ENCODE results near the gene AFF3. TPM values are rescaled to one million over a fixed set of nuclear protein-coding genes. Genes with fewer than 3 reads are reported as not detected.

AFF3 gene
- total and polyA plus RNA-seq, 2 donors (not counting 1 experiment from before 2014, with no cell fraction given) = 0.50 to 2.5 TPM

DNA sequence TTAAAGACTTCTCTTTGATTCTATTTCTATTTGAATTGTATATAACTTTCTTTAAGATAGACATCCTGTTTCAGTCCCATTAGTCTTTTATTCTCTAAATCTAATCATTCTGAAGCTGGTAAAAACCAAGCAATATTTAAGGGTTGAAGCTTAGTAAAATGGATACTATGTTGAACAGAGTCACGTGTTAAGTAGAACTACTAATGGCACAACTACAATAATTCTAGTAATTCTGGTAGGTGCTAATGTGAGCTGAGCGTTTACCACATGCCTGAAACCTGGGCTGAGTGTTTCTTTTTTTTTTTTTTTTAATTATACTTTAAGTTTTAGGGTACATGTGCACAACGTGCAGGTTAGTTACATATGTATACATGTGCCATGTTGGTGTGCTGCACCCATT lies 8.9 kb upstream of the AFF3 start:
- Histone ChIP-seq H3K4me1 (ENCODE audit: control insufficient read depth, extremely low read depth, insufficient read depth, low read length) (no peaks in the 10 kb centered on the region), H3K36me3 (ENCODE audit: control insufficient read depth, insufficient read depth, low read length) (no peaks in the 10 kb centered on the region), H3K27ac (ENCODE audit: insufficient read depth, low read length) (no peak overlapping the region), H3K79me2 (ENCODE audit: control insufficient read depth, insufficient read depth, low read length) (no peaks in the 10 kb centered on the region), H3K9me3 (ENCODE audit: control insufficient read depth, insufficient read depth, low read depth, low read length) (no peaks in the 10 kb centered on the region), H3K4me3 (replicated peaks in 1 of 4; ENCODE audit: control extremely low read depth in 1 of 4, insufficient read depth in 1 of 4, low read depth in 3 of 4, low read length in 4 of 4) (no peak overlapping the region), H3K4me2 (ENCODE audit: extremely low read depth, insufficient read depth, low read length) (no peak overlapping the region), H3K27me3 (ENCODE audit: control insufficient read depth, insufficient read depth, low read length) (no peaks in the 10 kb centered on the region), H3K9ac (ENCODE audit: insufficient read depth, low read length) (no peak overlapping the region), H2AFZ (ENCODE audit: low read length) (no peak overlapping the region), H4K20me1 (ENCODE audit: control insufficient read depth, extremely low read depth, insufficient read depth, low read length) (no peaks in the 10 kb centered on the region)
- no peak for TF ChIP-seq EZH2 (IDR thresholded peaks at IDR 0.05; ENCODE audit: low read length, missing control alignments)
- TF ChIP-seq, protein P1, sequence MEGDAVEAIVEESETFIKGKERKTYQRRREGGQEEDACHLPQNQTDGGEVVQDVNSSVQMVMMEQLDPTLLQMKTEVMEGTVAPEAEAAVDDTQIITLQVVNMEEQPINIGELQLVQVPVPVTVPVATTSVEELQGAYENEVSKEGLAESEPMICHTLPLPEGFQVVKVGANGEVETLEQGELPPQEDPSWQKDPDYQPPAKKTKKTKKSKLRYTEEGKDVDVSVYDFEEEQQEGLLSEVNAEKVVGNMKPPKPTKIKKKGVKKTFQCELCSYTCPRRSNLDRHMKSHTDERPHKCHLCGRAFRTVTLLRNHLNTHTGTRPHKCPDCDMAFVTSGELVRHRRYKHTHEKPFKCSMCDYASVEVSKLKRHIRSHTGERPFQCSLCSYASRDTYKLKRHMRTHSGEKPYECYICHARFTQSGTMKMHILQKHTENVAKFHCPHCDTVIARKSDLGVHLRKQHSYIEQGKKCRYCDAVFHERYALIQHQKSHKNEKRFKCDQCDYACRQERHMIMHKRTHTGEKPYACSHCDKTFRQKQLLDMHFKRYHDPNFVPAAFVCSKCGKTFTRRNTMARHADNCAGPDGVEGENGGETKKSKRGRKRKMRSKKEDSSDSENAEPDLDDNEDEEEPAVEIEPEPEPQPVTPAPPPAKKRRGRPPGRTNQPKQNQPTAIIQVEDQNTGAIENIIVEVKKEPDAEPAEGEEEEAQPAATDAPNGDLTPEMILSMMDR (conservative IDR thresholded peaks at IDR 0.05 in 1 of 2, IDR thresholded peaks at IDR 0.05 in 1 of 2; ENCODE audit: low read depth in 1 of 2, low read length in 2 of 2) = no peak
- no peak for DNase-seq (ENCODE audit: low read depth in 2 of 2)

DNA sequence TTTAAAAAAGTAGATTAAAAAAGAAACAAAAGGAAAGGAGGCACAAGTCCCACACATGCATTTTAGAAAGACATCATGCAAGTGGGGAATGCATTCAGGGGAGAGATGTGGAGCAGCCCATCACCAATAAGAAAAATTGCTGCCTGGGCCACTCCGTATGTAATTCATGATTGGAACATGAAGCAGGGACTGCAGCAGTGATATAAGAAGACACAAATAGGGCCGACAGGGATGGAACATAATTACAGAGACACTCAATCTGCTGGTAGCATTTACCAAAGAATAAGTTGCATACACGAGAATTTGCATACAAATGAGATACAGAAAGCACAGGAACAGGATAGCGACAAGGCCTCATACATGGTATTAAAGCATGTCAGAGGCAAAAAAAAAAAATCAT lies 6.5 kb upstream of the AFF3 start:
- Histone ChIP-seq H3K79me2 (ENCODE audit: control insufficient read depth, insufficient read depth, low read length) (no peaks in the 10 kb centered on the region), H3K4me2 (ENCODE audit: extremely low read depth, insufficient read depth, low read length) (no peak overlapping the region), H4K20me1 (ENCODE audit: control insufficient read depth, extremely low read depth, insufficient read depth, low read length) (no peaks in the 10 kb centered on the region), H3K9me3 (ENCODE audit: control insufficient read depth, insufficient read depth, low read depth, low read length) (no peaks in the 10 kb centered on the region), H3K4me1 (ENCODE audit: control insufficient read depth, extremely low read depth, insufficient read depth, low read length) (no peaks in the 10 kb centered on the region), H3K27ac (ENCODE audit: insufficient read depth, low read length) (no peak overlapping the region), H3K4me3 (replicated peaks in 1 of 4; ENCODE audit: control extremely low read depth in 1 of 4, insufficient read depth in 1 of 4, low read depth in 3 of 4, low read length in 4 of 4) (no peak overlapping the region), H3K27me3 (ENCODE audit: control insufficient read depth, insufficient read depth, low read length) (no peaks in the 10 kb centered on the region), H2AFZ (ENCODE audit: low read length) (no peak overlapping the region), H3K9ac (ENCODE audit: insufficient read depth, low read length) (no peak overlapping the region), H3K36me3 (ENCODE audit: control insufficient read depth, insufficient read depth, low read length) (no peaks in the 10 kb centered on the region)
- TF ChIP-seq EZH2 (IDR thresholded peaks at IDR 0.05; ENCODE audit: low read length, missing control alignments) = no peak
- TF ChIP-seq, protein P1 (conservative IDR thresholded peaks at IDR 0.05 in 1 of 2, IDR thresholded peaks at IDR 0.05 in 1 of 2; ENCODE audit: low read depth in 1 of 2, low read length in 2 of 2) = no peak
- DNase-seq (ENCODE audit: low read depth in 2 of 2) = no peak

DNA sequence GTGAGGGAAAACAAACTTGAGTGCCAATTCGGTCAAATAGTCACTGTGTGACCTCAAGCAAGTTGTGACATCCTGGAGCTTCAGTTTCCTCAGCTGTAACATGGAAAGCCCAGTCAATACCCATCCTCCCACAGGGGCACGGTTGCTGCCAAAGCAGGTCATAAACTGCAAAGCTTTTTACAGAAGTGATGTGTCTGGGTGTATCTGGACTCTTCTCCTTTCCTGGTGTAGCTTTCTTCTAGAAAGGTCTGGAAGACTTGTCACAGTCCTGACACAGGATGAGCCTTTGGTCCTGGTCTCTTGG lies 4.2 kb upstream of the AFF3 start:
- H2AFZ ChIP-seq (ENCODE audit: low read length) = no peak overlapping the region
- no peaks in the 10 kb centered on the region for H3K4me1 ChIP-seq (ENCODE audit: control insufficient read depth, extremely low read depth, insufficient read depth, low read length)
- no peaks in the 10 kb centered on the region for H4K20me1 ChIP-seq (ENCODE audit: control insufficient read depth, extremely low read depth, insufficient read depth, low read length)
- H3K4me2 ChIP-seq (ENCODE audit: extremely low read depth, insufficient read depth, low read length) = no peak overlapping the region
- H3K4me3 ChIP-seq (replicated peaks in 1 of 4; ENCODE audit: control extremely low read depth in 1 of 4, insufficient read depth in 1 of 4, low read depth in 3 of 4, low read length in 4 of 4) = no peak overlapping the region
- TF ChIP-seq EZH2 (IDR thresholded peaks at IDR 0.05; ENCODE audit: low read length, missing control alignments) = no peak
- TF ChIP-seq, protein P1 (conservative IDR thresholded peaks at IDR 0.05 in 1 of 2, IDR thresholded peaks at IDR 0.05 in 1 of 2; ENCODE audit: low read depth in 1 of 2, low read length in 2 of 2) = no peak
- H3K9me3 ChIP-seq (ENCODE audit: control insufficient read depth, insufficient read depth, low read depth, low read length) = no peaks in the 10 kb centered on the region
- H3K27ac ChIP-seq (ENCODE audit: insufficient read depth, low read length) = no peak overlapping the region
- H3K27me3 ChIP-seq (ENCODE audit: control insufficient read depth, insufficient read depth, low read length) = no peaks in the 10 kb centered on the region
- DNase-seq (ENCODE audit: low read depth in 2 of 2) = no peak
- H3K79me2 ChIP-seq (ENCODE audit: control insufficient read depth, insufficient read depth, low read length) = no peaks in the 10 kb centered on the region
- H3K9ac ChIP-seq (ENCODE audit: insufficient read depth, low read length) = no peak overlapping the region
- H3K36me3 ChIP-seq (ENCODE audit: control insufficient read depth, insufficient read depth, low read length) = no peaks in the 10 kb centered on the region

Measured in fibroblast of lung (primary cell).